ENCODE results near the gene ARHGEF40.

DNA sequence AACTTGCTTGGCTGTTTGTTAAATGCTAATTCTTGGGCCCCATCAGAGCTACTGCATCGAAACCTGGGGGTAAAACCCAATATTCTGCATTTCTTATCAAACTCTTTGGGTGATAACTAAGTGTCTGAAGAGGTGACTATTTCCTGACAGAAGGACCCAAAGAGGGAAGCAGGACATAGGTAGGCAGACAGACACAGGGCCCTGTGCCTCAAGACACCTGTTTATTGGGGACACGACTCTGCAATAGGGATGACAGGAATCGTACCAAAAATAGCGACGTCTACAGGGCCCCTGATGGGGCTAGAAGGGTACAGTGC lies 19.7 kb downstream of the ARHGEF40 start:
- TF ChIP-seq SUZ12 (IDR thresholded peaks at IDR 0.05) = no peak
- TF ChIP-seq CTBP1 (IDR thresholded peaks at IDR 0.05; ENCODE audit: borderline replicate concordance) = no peak
- TF ChIP-seq FOXA1 (IDR thresholded peaks at IDR 0.05) = no peak
- no peak for TF ChIP-seq TARDBP (IDR thresholded peaks at IDR 0.05)
- no peak for TF ChIP-seq FOXK2 (IDR thresholded peaks at IDR 0.05)
- no peak for TF ChIP-seq LEF1 (IDR thresholded peaks at IDR 0.05; ENCODE audit: borderline replicate concordance)
- TF ChIP-seq BHLHE40 (IDR thresholded peaks at IDR 0.05; ENCODE audit: borderline replicate concordance) = no peak
- TF ChIP-seq NFRKB (IDR thresholded peaks at IDR 0.05) = no peak
